ENCODE data around the gene LDLRAD4.

DNA sequence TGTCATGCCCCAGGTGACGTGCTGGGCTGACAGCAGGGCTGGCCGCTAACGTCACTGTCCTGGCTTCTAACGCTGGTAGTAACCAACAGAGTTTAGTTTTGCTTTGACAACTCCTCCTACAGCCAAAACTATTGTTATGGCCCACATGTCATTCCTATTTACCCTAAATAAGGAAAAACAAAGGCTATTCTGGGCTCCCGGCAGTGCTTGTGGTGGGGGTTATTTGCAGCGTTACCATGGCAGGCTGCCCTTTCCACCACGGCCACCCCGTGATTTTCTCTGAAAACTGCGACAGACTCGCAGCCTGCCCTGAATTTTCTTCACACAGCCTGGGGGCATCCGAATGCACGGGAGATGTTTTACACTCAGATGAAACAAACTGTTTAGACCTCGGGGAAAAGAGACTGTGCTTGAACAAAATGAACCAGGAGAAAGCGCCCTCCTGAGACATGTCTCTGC, 392.6 kb downstream of the LDLRAD4 start:
- TF ChIP-seq, protein P1, sequence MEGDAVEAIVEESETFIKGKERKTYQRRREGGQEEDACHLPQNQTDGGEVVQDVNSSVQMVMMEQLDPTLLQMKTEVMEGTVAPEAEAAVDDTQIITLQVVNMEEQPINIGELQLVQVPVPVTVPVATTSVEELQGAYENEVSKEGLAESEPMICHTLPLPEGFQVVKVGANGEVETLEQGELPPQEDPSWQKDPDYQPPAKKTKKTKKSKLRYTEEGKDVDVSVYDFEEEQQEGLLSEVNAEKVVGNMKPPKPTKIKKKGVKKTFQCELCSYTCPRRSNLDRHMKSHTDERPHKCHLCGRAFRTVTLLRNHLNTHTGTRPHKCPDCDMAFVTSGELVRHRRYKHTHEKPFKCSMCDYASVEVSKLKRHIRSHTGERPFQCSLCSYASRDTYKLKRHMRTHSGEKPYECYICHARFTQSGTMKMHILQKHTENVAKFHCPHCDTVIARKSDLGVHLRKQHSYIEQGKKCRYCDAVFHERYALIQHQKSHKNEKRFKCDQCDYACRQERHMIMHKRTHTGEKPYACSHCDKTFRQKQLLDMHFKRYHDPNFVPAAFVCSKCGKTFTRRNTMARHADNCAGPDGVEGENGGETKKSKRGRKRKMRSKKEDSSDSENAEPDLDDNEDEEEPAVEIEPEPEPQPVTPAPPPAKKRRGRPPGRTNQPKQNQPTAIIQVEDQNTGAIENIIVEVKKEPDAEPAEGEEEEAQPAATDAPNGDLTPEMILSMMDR (IDR thresholded peaks at IDR 0.05): no peak
- TF ChIP-seq POLR2A (IDR thresholded peaks at IDR 0.05): no peak
- no peak for TF ChIP-seq POLR2AphosphoS5 (IDR thresholded peaks at IDR 0.05)

All from stomach (tissue), 4 donors.